ENCODE data around the gene EPS15.

GRCh38 chr1:51327386-51327785 is 191.7 kb downstream of the EPS15 start:
- TF ChIP-seq CTCF (IDR thresholded peaks at IDR 0.05; ENCODE audit: low read length) (no peak), EZH2 (IDR thresholded peaks at IDR 0.05; ENCODE audit: borderline replicate concordance, low read length) (no peak)
